Muscle layer of colon (tissue), 2 donors: ENCODE results near the gene EVX1.
A peak's percentile ranks its signal among the peaks of the same experiment; 100 is the strongest.

Source experiments
- H3K27ac ChIP-seq: one replicate; pipeline ENCODE4 v1.7.0; 2013; ENCODE audit warnings: low read depth, mild to moderate bottlenecking, low read length, moderate library complexity
- H3K27me3 ChIP-seq, 2 donors: one replicate each; pipeline ENCODE4 v1.7.0; 2013; ENCODE audit warnings: low read length in 2 of 2, mild to moderate bottlenecking in 2 of 2; ENCODE audit not compliant: insufficient read depth in 2 of 2, control insufficient read depth in 1 of 2
- H3K36me3 ChIP-seq: one replicate; pipeline ENCODE4 v1.7.0; 2013; ENCODE audit warnings: mild to moderate bottlenecking, low read length; ENCODE audit not compliant: insufficient read depth
- H3K4me1 ChIP-seq: one replicate; pipeline ENCODE4 v1.7.0; 2013; ENCODE audit warnings: mild to moderate bottlenecking, low read length; ENCODE audit not compliant: insufficient read depth
- H3K4me3 ChIP-seq, 2 donors: one replicate each; pipeline ENCODE4 v1.7.0; 2013; ENCODE audit warnings: low read length in 2 of 2, low read depth in 1 of 2, mild to moderate bottlenecking in 1 of 2, moderate library complexity in 1 of 2
- H3K9ac ChIP-seq: one replicate; pipeline ENCODE4 v1.7.0; 2013; ENCODE audit warnings: low read length
- H3K9me3 ChIP-seq: one replicate; pipeline ENCODE4 v1.7.0; 2013; ENCODE audit warnings: mild to moderate bottlenecking, low read length
- donor health status: abdominal sarcoma.
- donor health status: Adenocarcinoma of cecum.

The EVX1 gene

DNA sequence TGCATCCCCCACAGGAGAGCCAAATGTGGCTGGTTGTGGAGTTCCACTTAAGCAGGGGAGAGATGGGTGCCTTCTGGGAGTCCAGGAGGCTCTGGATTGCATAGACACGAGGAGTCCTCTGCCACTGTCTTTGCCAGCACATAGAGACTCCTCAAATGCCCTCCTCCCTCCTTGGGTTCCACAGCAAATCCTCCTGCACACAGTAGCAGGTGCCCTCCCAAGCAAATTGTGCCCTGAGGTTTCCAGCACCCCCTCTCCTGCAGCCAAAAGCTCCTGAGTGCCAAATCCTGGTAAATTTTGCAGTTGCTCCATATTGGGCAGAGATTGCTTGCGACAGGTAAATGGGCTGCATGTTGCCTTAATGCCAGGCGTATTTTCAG lies 5.8 kb downstream of the EVX1 start:
- peaks cover 24% of the 10 kb centered on the region for H3K4me1 ChIP-seq
- peaks cover 99 to 100% of the 10 kb centered on the region in 2 donors for H3K27me3 ChIP-seq
- H3K9me3 ChIP-seq: no peaks in the 10 kb centered on the region
- no peaks in the 10 kb centered on the region for H3K36me3 ChIP-seq
- H3K9ac ChIP-seq: no peak overlapping the region
- no peak overlapping the region for H3K4me3 ChIP-seq
- no peak overlapping the region for H3K27ac ChIP-seq

DNA sequence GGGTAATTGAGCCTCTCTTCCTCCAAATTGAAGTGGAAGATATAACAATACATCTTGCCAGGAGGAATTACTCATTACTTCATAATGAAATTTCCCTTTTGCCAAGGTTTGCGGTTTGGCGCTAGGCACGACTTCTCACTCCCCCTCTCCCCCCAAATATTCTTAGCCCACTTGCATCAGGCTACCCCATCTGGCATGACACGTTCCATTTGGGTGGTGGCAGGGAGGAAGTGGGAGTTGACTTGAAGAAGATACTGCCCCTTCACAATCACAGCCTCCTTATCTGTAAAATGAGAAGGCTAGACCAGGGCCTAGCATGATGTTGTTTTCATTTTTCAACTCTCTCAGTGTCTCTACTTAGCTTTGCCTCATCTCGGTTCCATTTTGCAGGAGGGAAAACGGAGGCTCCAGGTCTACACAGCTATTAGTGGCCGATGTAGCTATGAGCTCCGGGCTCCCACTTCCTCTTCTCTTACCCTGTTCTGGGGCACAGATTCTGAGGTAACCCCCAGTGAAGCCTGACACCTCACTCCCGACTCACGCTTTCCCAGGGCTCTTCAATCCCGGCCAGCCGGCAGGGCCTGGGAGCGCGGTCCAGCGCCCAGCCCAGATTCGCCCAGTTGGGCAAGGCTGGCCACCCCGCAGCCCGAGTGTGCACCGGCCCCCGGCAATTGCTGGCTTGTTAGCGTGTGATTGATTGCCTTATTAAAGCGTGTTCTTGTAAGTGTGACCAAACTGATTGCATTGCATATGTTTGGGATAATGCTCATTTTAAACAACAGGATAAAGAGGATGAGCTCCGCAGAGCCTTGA lies 6.5 kb downstream of the EVX1 start:
- Histone ChIP-seq H3K36me3 (no peaks in the 10 kb centered on the region), H3K9me3 (no peaks in the 10 kb centered on the region), H3K4me1 (peaks cover 19% of the 10 kb centered on the region), H3K9ac (no peak overlapping the region), H3K27ac (no peak overlapping the region), H3K4me3 (no peak overlapping the region), H3K27me3 (peaks cover 93 to 96% of the 10 kb centered on the region in 2 donors)

DNA sequence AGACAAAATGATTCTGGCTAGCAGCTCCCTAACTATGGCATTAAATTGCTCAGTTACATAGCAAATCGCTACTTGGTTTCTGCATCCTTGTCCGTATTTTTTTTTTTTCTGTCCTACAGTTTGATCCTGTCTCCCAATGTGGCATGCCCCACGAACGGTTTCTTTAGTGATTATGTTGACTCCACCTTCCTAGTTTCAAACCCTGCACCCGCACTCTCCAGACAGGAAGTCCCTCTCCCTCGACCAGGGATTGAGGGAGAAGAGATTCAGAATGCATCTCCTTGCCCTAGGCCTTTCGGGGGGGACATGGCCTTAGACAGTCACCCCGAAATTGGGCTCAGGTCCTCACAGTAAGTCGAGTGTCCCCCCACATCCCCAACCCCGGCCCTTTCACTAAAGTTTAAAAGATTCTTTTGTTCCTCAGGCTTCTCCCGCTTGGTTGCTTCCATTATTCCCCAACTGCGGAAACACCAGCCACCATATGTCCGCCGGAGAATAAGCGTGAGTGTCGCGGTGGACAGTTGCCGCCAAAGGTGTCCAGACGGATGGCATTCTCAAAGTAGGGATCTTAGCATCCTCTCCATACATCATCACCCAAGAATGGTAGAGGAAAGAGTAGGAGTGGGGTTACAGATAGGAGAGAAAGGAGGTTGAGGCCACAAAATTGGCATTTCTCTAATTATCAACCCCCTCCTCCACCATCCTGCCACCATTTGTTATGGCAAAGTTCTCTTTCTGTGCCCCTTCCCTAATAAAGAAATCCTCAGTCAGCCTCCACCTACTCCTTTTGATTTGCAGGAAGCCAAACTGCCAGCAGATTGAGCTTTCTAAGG lies 7.3 kb downstream of the EVX1 start:
- no peaks in the 10 kb centered on the region for H3K36me3 ChIP-seq
- no peak overlapping the region for H3K4me3 ChIP-seq
- H3K27ac ChIP-seq: no peak overlapping the region
- peaks cover 13% of the 10 kb centered on the region for H3K4me1 ChIP-seq
- no peak overlapping the region for H3K9ac ChIP-seq
- peaks cover 84 to 88% of the 10 kb centered on the region in 2 donors for H3K27me3 ChIP-seq
- H3K9me3 ChIP-seq: no peaks in the 10 kb centered on the region

DNA sequence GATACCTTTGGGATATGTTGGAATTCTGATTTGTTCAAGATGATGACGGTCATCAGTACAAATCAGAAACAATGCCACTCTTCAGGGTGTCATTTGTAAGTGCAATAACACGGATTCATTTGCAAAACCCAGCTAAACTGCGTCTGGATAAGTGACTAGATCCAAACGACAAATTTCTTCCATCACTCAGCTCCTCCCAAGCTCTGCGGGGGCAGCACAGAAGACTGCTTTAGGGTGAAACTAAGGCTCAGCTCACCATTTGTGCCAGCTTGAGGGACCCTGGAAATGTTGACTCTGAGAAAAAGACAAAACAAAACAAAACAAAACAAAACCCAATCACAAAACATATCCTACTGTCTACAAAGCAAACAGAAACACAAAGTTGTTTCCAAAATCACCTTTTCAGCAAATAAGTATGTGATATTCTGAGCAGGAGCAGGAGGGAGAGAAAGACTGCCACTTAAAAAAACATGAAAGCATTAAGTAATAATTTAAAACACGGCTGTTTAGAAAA lies 8.0 kb downstream of the EVX1 start:
- H3K36me3 ChIP-seq: no peaks in the 10 kb centered on the region
- no peak overlapping the region for H3K9ac ChIP-seq
- no peak overlapping the region for H3K4me3 ChIP-seq
- peaks cover 78 to 81% of the 10 kb centered on the region in 2 donors for H3K27me3 ChIP-seq
- H3K9me3 ChIP-seq: no peaks in the 10 kb centered on the region
- H3K4me1 ChIP-seq: peaks cover 7% of the 10 kb centered on the region
- no peak overlapping the region for H3K27ac ChIP-seq

DNA sequence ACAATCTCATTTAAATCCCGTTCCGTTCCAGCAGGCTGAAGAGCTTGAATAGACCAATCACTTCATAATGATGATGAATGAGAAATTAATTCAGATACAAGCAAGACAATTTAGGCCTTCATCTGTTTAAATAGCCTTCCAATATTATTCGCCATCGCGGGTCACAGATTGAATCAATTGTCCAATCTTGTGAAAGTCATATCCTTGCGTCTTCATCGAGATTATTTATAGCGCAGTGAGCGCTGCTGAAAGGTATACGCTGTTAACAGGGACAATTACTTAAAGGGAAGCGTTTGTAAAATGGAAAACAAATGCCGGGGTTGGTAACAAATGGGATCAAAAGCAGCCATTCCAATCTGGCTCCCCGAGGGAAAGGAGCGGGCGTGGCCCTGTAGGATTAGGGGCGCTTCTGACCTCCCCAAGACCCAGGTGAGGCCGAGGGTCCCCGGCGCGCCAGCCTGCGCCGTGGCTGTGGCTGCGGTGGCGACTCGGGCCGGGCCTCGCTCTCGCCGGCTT lies 8.6 kb downstream of the EVX1 start:
- Histone ChIP-seq H3K9me3 (no peaks in the 10 kb centered on the region), H3K4me3 (peak overlapping the region in 1 of 2 donors; percentile 11), H3K27me3 (peaks cover 72 to 75% of the 10 kb centered on the region in 2 donors), H3K9ac (no peak overlapping the region), H3K27ac (no peak overlapping the region), H3K4me1 (peaks cover 5% of the 10 kb centered on the region), H3K36me3 (no peaks in the 10 kb centered on the region)

DNA sequence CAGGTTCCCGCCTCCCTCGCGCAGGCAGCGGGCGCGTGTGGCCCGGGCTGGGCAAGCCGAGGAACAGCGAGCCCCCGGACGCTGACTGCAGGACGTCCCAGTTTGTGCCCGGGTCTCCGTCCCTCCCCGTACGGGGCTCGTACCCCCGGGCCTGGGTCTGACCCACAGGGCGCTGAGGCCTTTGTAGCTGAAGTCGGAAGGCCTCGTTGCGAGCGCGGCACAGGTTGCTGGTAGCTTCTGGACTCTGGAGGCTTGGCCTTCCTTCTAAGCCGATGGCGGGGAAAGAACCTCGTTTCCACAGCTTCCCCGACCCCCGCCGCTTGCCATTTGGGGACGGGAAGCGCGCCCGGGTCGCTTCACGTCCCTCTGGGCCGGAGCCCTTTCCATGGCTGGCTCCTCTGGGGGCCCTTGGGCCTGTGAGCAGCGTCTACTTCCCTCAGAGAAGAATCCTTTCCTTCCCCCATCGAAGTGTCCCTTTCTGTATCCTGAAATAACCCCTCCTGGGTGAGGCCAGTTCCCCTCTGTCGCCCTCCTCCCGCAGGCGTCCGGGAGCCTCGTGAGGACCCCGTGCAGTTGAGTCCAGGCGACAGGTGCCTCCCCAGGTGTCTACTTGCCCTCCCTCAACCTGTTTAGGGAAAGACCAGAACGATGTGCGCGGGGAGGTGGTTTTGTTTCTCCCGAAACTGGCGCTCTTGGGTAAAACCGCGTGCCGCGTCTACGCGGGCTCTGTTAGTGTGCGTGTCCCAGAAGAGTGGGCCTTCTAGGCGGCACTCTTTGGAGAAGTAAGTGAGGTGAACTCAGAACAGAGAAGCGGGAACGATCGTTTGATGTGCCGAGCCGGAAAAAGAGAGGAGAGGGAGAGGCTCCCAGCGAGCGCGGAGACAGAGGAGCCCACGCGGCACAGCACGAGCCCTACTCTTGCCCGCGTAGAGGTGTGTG lies 9.3 kb downstream of the EVX1 start:
- no peaks in the 10 kb centered on the region for H3K9me3 ChIP-seq
- H3K27me3 ChIP-seq: peaks cover 65 to 68% of the 10 kb centered on the region in 2 donors
- peak overlapping the region in 1 of 2 donors; percentile 11 for H3K4me3 ChIP-seq
- H3K4me1 ChIP-seq: peaks cover 5% of the 10 kb centered on the region
- H3K36me3 ChIP-seq: no peaks in the 10 kb centered on the region
- H3K9ac ChIP-seq: no peak overlapping the region
- no peak overlapping the region for H3K27ac ChIP-seq

DNA sequence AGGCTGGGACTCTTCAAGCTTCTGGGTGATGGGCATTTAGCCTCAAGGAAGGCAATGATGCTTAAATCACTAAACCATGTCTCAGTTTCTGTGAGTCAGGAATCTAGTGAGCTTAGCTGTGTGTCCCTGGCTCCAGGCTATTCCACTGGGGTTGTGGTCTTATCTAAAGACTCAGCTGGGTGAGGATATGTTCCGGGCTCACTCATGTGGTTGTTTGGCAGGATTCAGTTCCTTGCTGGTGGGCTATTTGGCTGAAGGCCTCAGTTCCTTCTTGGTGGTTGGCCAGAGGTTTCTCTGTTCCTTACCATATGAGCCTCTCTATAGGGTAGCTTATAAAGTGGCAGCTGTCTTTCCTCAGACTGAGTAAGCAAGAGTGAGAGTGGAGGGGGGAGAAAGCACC lies 12.0 kb downstream of the EVX1 start:
- peaks cover 38 to 42% of the 10 kb centered on the region in 2 donors for H3K27me3 ChIP-seq

DNA sequence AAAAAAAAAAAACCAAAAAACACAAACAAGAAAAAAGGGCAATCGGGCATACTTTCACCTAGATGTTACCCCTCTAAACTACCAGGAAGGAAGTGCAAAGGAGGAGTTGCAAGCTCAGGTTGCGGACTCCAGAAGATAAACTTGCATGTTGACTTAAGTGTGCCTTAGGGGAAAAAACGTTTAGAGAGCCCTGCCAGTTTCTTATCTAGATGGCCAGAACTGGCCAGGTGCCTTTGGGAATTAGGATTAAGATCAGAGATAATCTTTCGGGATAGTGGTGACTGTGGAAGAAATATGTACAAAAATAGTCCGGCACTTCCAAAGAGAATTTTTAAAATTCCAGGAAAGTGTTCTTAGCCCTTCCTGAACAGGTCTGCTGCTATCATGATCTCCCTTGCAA lies 17.6 kb downstream of the EVX1 start:
- H3K36me3 ChIP-seq: no peaks in the 10 kb centered on the region
- no peak overlapping the region for H3K27ac ChIP-seq
- no peaks in the 10 kb centered on the region for H3K9me3 ChIP-seq
- H3K4me3 ChIP-seq: no peak overlapping the region
- H3K27me3 ChIP-seq: no peaks in the 10 kb centered on the region
- no peaks in the 10 kb centered on the region for H3K4me1 ChIP-seq
- H3K9ac ChIP-seq: no peak overlapping the region

More for the DNA sequence above, 12.0 kb downstream of the EVX1 start:
- no peak overlapping the region for H3K9ac ChIP-seq
- no peak overlapping the region for H3K27ac ChIP-seq
- no peaks in the 10 kb centered on the region for H3K36me3 ChIP-seq
- H3K4me3 ChIP-seq: no peak overlapping the region
- H3K4me1 ChIP-seq: peaks cover 5% of the 10 kb centered on the region
- H3K9me3 ChIP-seq: no peaks in the 10 kb centered on the region

DNA sequence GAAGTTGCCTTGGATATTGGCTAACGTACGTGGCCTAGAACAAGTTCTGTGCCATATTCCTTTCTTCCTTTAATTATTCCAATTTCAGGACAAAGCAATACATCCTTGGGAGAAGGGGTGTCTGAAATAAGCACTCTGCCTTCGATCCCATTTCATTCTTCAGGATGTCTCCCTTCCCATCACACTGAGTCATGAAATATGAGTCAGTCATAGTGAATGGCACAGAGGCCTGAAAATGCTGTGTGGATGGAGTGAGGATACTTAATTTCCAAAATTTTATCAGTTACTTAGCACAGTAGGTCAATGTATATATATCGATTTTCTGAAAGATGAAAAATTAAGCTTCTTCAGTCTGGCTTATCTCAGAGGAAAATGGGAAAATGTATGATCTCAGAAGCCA lies 19.5 kb downstream of the EVX1 start:
- Histone ChIP-seq H3K27ac (no peak overlapping the region), H3K4me1 (no peaks in the 10 kb centered on the region), H3K9me3 (no peaks in the 10 kb centered on the region), H3K27me3 (no peaks in the 10 kb centered on the region), H3K9ac (no peak overlapping the region), H3K36me3 (no peaks in the 10 kb centered on the region), H3K4me3 (no peak overlapping the region)

DNA sequence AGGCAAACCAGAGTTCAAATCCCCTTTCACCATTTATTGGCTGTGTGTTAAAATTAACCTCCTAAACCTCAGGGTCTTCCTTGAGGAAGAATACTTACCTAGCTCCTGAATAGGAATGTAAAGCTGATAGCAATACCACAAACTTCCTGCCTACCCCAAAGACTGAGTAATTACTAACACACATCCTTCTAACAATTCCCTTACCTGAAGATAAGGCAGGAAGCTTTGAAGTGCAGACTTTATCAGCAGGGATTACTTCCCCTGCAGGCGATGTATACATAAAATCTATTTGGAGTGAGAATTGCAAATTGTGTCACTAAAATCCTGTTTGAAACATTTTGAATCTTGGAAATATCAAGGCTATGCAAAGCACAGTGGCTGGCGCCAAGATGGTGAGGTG lies 21.2 kb downstream of the EVX1 start:
- no peaks in the 10 kb centered on the region for H3K4me1 ChIP-seq

More for the DNA sequence above, 21.2 kb downstream of the EVX1 start:
- no peaks in the 10 kb centered on the region for H3K36me3 ChIP-seq
- no peak overlapping the region for H3K9ac ChIP-seq
- H3K4me3 ChIP-seq: no peak overlapping the region
- H3K27me3 ChIP-seq: no peaks in the 10 kb centered on the region
- H3K27ac ChIP-seq: no peak overlapping the region
- no peaks in the 10 kb centered on the region for H3K9me3 ChIP-seq
